Lung (tissue), 13 donors: ENCODE results near the gene CCNB3. TPM values are rescaled to one million over a fixed set of nuclear protein-coding genes. Genes with fewer than 3 reads are reported as not detected.

Experiments used
- ATAC-seq: fragments of 200-7000 bp; cut with Tn5 transposase; one replicate; pipeline ENCODE4 v1.9.1; 2020; ENCODE audit warnings: moderate number of reproducible peaks; ENCODE audit not compliant: insufficient read depth, low FRiP score
- DNase-seq, 3 donors: peaks; one replicate each; pipeline ENCODE4 v3.0.0-alpha.2; 2013 to 2017
- H3K27ac ChIP-seq, 2 donors: one replicate each; pipeline ENCODE4 v1.5.1; 2013; ENCODE audit warnings: mild to moderate bottlenecking in 2 of 2, moderate library complexity in 2 of 2, control low read depth in 1 of 2, inconsistent platforms in 1 of 2, low read depth in 1 of 2, low read length in 1 of 2
- H3K27me3 ChIP-seq, 3 donors: one replicate each; pipeline ENCODE4 v1.5.1; 2013; ENCODE audit warnings: low read length in 2 of 3; ENCODE audit not compliant: control insufficient read depth in 3 of 3, insufficient read depth in 3 of 3
- H3K36me3 ChIP-seq, 4 donors: one replicate each; pipeline ENCODE4 v1.5.1; 2013; ENCODE audit warnings: low read length in 4 of 4, mild to moderate bottlenecking in 1 of 4, moderate library complexity in 1 of 4; ENCODE audit not compliant: control insufficient read depth in 4 of 4, insufficient read depth in 4 of 4
- H3K4me1 ChIP-seq, 5 donors: one replicate each; pipeline ENCODE4 v1.5.1; 2013; ENCODE audit warnings: low read length in 5 of 5, mild to moderate bottlenecking in 2 of 5, moderate library complexity in 1 of 5; ENCODE audit not compliant: control insufficient read depth in 5 of 5, insufficient read depth in 5 of 5
- H3K4me3 ChIP-seq: one replicate; pipeline ENCODE4 v1.5.1; 2013; ENCODE audit warnings: mild to moderate bottlenecking, control low read depth, moderate library complexity
- H3K9ac ChIP-seq, 2 donors: one replicate each; pipeline ENCODE4 v1.5.1; 2013; ENCODE audit warnings: low read length in 2 of 2, control low read depth in 1 of 2; ENCODE audit not compliant: insufficient read depth in 1 of 2
- H3K9me3 ChIP-seq, 4 donors: one replicate each; pipeline ENCODE4 v1.5.1; 2013; ENCODE audit warnings: low read length in 3 of 4, mild to moderate bottlenecking in 1 of 4, moderate library complexity in 1 of 4; ENCODE audit not compliant: control insufficient read depth in 4 of 4, insufficient read depth in 3 of 4
- WGBS, 2 donors: extraction: QIAGEN DNeasy Blood & Tissue Kit; methylation state at CpG; one replicate each; pipeline ENCODE4 v1.1.7; 2013; 5-methylcytosine and 5-hydroxymethylcytosine counted together
- polyA plus RNA-seq, 2 donors: library from polyadenylated mRNA; stranded (reverse); fragments of 200-250 nt; gene quantifications; one replicate each; pipeline ENCODE4 v1.2.1, GENCODE V29; 2013
- small RNA-seq: library from RNA; depleted of rRNA; stranded (forward); fragments of <200 nt; gene quantifications from one replicate; pipeline ENCODE3, GENCODE V24; 2014; ENCODE audit warnings: low replicate concordance
- total RNA-seq, 2 donors: library from RNA; depleted of rRNA in 1 of 2; stranded (reverse); fragments of >200 nt in 1 of 2; gene quantifications; one replicate each; pipeline ENCODE4 v1.2.1, GENCODE V29; 2014 to 2021
- TF ChIP-seq, protein P1 (sequence below): IDR thresholded peaks from 2 replicates; pipeline ENCODE4 v1.5.1; 2012; ENCODE audit warnings: mild to moderate bottlenecking; ENCODE audit errors: control extremely low read depth, extremely low read depth
- donor health status: control.
- donor health status: control.
- donor health status: Bipolar disorder and iron deficiency.
- donor health status: healthy.
- donor health status: DM: yes; HTN: yes; CAD: no.

Gene CCNB3
- total and polyA plus RNA-seq, 4 donors = 0.49 to 1.3 (median 0.59) TPM

DNA sequence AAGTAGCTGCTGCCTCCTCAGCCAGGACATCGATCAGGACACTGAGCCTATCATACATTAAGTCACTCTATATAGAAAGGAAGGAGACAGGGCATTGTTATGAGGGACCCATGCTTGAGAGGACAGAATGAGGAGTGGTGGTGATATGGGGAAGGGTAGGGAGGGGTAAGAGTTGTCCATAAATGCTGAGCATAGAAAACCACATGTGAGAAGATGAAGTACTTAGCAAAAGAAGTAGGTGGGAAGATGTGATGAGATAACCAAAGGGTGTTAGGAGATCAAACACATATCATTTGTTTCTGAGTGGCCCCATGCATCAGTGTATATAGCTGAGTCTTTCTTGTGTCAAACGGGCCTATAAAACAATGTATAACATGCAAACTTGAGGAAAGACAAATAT, 182.0 kb downstream of the CCNB3 start:
- no peak for ATAC-seq
- Histone ChIP-seq H3K36me3 (no peaks in the 10 kb centered on the region), H3K4me1 (no peaks in the 10 kb centered on the region), H3K27ac (no peak overlapping the region), H3K27me3 (peaks cover 8 to 9% (median 9%) of the 10 kb centered on the region in 3 donors), H3K9me3 (no peaks in the 10 kb centered on the region), H3K9ac (no peak overlapping the region), H3K4me3 (no peak overlapping the region)
- DNase-seq = no peak
- TF ChIP-seq, protein P1, sequence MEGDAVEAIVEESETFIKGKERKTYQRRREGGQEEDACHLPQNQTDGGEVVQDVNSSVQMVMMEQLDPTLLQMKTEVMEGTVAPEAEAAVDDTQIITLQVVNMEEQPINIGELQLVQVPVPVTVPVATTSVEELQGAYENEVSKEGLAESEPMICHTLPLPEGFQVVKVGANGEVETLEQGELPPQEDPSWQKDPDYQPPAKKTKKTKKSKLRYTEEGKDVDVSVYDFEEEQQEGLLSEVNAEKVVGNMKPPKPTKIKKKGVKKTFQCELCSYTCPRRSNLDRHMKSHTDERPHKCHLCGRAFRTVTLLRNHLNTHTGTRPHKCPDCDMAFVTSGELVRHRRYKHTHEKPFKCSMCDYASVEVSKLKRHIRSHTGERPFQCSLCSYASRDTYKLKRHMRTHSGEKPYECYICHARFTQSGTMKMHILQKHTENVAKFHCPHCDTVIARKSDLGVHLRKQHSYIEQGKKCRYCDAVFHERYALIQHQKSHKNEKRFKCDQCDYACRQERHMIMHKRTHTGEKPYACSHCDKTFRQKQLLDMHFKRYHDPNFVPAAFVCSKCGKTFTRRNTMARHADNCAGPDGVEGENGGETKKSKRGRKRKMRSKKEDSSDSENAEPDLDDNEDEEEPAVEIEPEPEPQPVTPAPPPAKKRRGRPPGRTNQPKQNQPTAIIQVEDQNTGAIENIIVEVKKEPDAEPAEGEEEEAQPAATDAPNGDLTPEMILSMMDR = no peak
- WGBS, 2 donors = 65 to 92% methylated on average over 2 of the region's 2 CpGs

GRCh38 chrX:50393902-50394301, 189.3 kb downstream of the CCNB3 start:
- no peaks in the 10 kb centered on the region for H3K36me3 ChIP-seq
- H3K4me3 ChIP-seq = no peak overlapping the region
- no peaks in the 10 kb centered on the region for H3K9me3 ChIP-seq
- DNase-seq = peak in 1 of 3 donors; percentile 1
- H3K27me3 ChIP-seq = peaks cover 0 to 21% (median 12%) of the 10 kb centered on the region in 3 donors
- ATAC-seq = no peak
- 32 to 61% methylated on average over 2 of the region's 2 CpGs for WGBS, 2 donors
- H3K27ac ChIP-seq = no peak overlapping the region
- TF ChIP-seq, protein P1 = no peak
- H3K4me1 ChIP-seq = no peaks in the 10 kb centered on the region
- no peak overlapping the region for H3K9ac ChIP-seq

Small RNA genes within 50 kb of the gene (small RNA-seq; reads per million reads assigned to genes)
- not detected for gene PYY3
- not detected for gene RF00019

Other genes starting within 250 kb of the CCNB3 start
- gene AKAP4, start 3.8 kb upstream of the CCNB3 start, total RNA-seq = not detected
- not detected for gene AKAP4, start 3.8 kb upstream of the CCNB3 start, polyA plus RNA-seq